IPS DF 4.7 (cell line): ENCODE data around the gene MB.

Source experiments
- DNase-seq: peaks from one replicate; pipeline ENCODE4 v3.0.0-alpha.2; 2013; ENCODE audit warnings: low spot score; ENCODE audit errors: extremely low read depth

Gene MB

GRCh38 chr22:35577799-35578659, 39.1 kb downstream of the MB start:
- DNase-seq: no peak

- DNase-seq: no peak
Observed at GRCh38 chr22:35576671-35577070, 40.5 kb downstream of the MB start.

- no peak for DNase-seq
Observed at GRCh38 chr22:35575116-35575748, 41.9 kb downstream of the MB start.

- DNase-seq: no peak
Observed at GRCh38 chr22:35572556-35572955, 44.6 kb downstream of the MB start.

GRCh38 chr22:35570686-35571194, 46.4 kb downstream of the MB start:
- DNase-seq: no peak

- DNase-seq: no peak
Observed at GRCh38 chr22:35569916-35570315, 47.2 kb downstream of the MB start.

- no peak for DNase-seq
Observed at GRCh38 chr22:35568751-35569739, 48.1 kb downstream of the MB start.

- DNase-seq: no peak
Observed at GRCh38 chr22:35567351-35568141, 49.6 kb downstream of the MB start.

- no peak for DNase-seq
Observed at GRCh38 chr22:35564975-35565867, 51.9 kb downstream of the MB start.

GRCh38 chr22:35563211-35563610, 53.9 kb downstream of the MB start:
- no peak for DNase-seq

- no peak for DNase-seq
Observed at GRCh38 chr22:35561796-35562526, 55.2 kb downstream of the MB start.

- no peak for DNase-seq
Observed at GRCh38 chr22:35560824-35561223, 56.3 kb downstream of the MB start.

- DNase-seq: no peak
Observed at GRCh38 chr22:35560366-35560765, 56.8 kb downstream of the MB start.

GRCh38 chr22:35559354-35560005, 57.6 kb downstream of the MB start:
- DNase-seq: no peak

GRCh38 chr22:35558719-35559118, 58.4 kb downstream of the MB start:
- DNase-seq: no peak

- no peak for DNase-seq
Observed at GRCh38 chr22:35558031-35558430, 59.1 kb downstream of the MB start.
